ENCODE measurements around the gene CP. TPM values are rescaled to one million over a fixed set of nuclear protein-coding genes. Genes with fewer than 3 reads are reported as not detected.
"Not testable (repeated sequence)": the region's sequence is repeated elsewhere in the genome, so short reads cannot be mapped to it uniquely, and the experiment has no call there.

CP gene
- total RNA-seq, 4 donors from 2014 or later: 0.97 to 17.9 (median 15.8) TPM; not detected in 1

DNA sequence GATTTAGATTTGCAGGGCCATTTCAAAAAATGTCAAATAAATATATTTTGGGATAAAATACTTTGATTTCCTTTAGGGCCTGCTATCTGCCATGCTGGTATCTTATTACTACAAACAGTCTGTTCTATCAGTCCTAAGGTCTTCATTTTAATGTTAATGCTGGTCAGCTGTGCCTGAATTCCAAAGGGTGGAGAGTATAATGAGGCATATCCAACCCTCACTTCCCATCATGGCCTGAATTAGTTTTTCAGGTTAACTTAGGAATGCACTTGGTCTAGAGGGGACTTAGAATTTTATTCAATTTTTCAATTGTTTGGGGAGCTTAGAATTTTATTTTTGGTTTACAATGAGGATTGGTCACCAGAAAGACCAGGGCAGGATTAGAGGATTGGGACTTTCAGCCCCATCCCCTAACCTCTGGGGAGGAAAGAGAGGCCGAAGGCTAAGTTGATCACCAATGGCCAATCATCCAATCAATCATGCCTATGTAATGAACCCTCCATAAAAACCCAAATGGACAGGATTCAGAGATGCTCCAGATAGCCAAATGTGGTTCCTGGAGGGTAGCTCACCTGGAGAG is 17.8 kb upstream of the CP start:
- Histone ChIP-seq H3K4me3 (no peak overlapping the region), H3K36me3 (no peaks in the 10 kb centered on the region), H3K27ac (no peak overlapping the region), H3K4me1 (peaks cover 0 to 5% (median 3%) of the 10 kb centered on the region in 3 donors), H3K27me3 (no peaks in the 10 kb centered on the region), H3K9me3 (no peaks in the 10 kb centered on the region)
- intact Hi-C loops (cut with DNase I): no loop called here
- no peak for DNase-seq
- no peak for TF ChIP-seq POLR2A (IDR thresholded peaks at IDR 0.05)
- TF ChIP-seq, protein P1, sequence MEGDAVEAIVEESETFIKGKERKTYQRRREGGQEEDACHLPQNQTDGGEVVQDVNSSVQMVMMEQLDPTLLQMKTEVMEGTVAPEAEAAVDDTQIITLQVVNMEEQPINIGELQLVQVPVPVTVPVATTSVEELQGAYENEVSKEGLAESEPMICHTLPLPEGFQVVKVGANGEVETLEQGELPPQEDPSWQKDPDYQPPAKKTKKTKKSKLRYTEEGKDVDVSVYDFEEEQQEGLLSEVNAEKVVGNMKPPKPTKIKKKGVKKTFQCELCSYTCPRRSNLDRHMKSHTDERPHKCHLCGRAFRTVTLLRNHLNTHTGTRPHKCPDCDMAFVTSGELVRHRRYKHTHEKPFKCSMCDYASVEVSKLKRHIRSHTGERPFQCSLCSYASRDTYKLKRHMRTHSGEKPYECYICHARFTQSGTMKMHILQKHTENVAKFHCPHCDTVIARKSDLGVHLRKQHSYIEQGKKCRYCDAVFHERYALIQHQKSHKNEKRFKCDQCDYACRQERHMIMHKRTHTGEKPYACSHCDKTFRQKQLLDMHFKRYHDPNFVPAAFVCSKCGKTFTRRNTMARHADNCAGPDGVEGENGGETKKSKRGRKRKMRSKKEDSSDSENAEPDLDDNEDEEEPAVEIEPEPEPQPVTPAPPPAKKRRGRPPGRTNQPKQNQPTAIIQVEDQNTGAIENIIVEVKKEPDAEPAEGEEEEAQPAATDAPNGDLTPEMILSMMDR (IDR thresholded peaks at IDR 0.05): no peak
- WGBS, 2 donors: 82 to 93% methylated on average over 1 of the region's 1 CpG

DNA sequence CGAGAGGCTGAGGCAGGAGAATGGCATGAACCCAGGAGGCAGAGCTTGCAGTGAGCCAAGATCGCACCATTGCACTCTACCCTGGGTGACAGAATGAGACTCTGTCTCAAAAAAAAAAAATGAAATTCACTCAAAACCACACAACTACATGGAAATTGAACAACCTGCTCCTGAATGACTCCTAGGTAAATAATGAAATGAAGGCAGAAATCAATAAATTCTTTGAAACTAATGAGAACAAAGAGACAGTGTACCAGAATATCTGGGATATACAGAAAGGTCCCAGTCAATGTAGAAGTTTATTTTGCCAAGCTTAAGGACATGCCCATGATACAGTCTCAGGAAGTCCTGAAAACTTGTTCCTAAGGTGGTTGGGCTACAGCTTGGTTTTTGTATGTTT is 16.6 kb upstream of the CP start:
- H3K36me3 ChIP-seq; H3K27me3 ChIP-seq; H3K9me3 ChIP-seq; H3K4me3 ChIP-seq; H3K4me1 ChIP-seq; H3K27ac ChIP-seq; intact Hi-C loops (cut with DNase I); DNase-seq: not testable (repeated sequence)
- WGBS, 2 donors: 87 to 94% methylated on average over 2 of the region's 2 CpGs

DNA sequence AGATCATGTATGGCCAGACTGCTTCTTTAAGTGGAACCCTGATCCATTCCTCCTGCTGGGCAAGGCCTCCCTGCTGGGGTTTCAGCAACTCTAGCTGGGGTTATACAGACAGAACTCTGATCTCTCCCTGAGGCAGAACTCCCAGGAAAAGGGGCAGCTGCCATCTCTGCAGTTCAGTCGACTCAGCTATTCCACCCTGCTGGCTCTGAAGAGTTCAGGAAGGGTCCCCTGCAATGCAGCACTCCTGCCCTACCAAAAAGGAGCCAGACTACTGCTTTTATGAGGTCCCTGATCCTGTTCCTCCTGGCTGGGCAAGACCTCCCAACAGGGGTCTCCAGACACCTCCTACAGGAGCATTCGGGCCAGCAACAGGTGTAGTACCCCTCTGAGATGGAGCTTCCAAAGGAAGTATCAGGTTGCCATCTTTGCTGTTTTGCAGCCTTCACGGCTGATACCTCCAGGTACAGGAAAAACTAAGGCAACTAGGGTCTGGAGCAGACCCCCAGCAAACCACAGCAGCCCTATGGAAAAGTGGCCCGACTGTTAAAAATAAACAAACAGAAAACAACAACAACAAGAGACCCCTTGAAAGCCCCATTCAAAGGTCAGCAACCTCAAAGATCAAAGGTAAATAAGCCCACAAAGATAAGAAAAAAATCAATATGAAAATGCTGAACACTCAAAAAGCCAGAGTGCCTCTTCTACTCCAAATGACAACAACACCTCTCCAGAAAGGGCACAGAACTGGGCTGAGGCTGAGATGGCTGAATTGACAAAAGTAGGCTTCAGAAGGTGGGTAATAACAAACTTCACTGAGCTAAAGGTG is 14.2 kb upstream of the CP start:
- H3K27ac ChIP-seq: no peak overlapping the region
- H3K4me1 ChIP-seq: peaks cover 0 to 5% (median 3%) of the 10 kb centered on the region in 3 donors
- DNase-seq: no peak
- H3K4me3 ChIP-seq: no peak overlapping the region
- H3K27me3 ChIP-seq: no peaks in the 10 kb centered on the region
- H3K36me3 ChIP-seq: no peaks in the 10 kb centered on the region
- H3K9me3 ChIP-seq: no peaks in the 10 kb centered on the region
- WGBS, 2 donors: 73 to 97% methylated on average over 2 to 4 of the region's 4 CpGs
- intact Hi-C loops (cut with DNase I): no loop called here
- TF ChIP-seq POLR2A (IDR thresholded peaks at IDR 0.05): no peak
- TF ChIP-seq, protein P1 (IDR thresholded peaks at IDR 0.05): no peak

DNA sequence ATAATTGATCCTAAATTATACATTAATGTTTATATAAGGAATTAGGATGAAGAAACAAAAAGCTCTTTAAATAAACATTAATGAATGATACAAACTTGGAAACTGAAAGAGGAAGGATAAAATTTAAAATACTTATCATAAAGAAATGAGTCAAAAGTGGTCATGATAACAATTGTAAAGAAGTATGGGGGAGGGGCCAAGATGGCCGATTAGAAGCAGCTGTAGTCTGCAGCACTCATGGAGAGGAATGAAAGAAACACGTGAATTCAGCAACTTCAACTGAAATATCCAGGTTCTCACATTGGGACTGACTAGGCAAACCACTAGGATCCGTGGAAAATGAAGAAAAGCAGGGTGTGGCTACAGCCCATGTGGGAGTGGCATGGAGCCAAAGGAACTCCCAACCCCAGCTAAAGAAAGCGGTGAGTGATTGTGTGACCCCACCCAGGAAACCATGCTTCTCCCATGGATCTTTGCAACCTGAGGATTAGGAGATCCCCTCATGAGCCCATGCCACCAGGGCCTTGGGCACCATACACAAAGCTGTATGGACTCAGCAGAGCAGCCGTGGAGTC is 13.1 kb upstream of the CP start:
- no peaks in the 10 kb centered on the region for H3K36me3 ChIP-seq
- H3K9me3 ChIP-seq: no peaks in the 10 kb centered on the region
- DNase-seq: no peak
- TF ChIP-seq, protein P1 (IDR thresholded peaks at IDR 0.05): no peak
- no peak overlapping the region for H3K27ac ChIP-seq
- 41 to 62% methylated on average over 4 to 5 of the region's 5 CpGs for WGBS, 2 donors
- H3K4me1 ChIP-seq: peaks cover 0 to 5% (median 3%) of the 10 kb centered on the region in 3 donors
- no peak overlapping the region for H3K4me3 ChIP-seq
- H3K27me3 ChIP-seq: no peaks in the 10 kb centered on the region
- intact Hi-C loops (cut with DNase I): no loop called here

DNA sequence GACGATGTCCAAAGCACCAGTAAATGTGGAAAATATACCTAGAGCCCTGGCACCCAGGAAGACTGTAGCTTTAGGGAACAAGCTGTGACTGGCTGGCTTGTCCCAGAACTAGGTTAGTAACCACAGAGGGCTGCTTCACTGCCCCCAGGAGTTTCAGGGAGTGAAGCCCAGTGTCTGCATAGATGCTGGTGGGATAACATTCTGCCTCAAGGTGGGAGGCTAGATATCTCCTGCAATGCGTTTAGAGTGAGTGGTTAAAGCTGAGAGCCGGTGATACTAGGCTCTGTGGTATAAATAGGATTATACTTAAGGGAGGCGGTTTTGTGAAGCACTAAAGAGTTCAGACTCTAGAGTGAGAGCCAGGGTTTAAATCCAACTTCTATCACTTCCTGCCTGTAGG is 11.7 kb upstream of the CP start:
- peaks cover 0 to 5% (median 3%) of the 10 kb centered on the region in 3 donors for H3K4me1 ChIP-seq
- no peak overlapping the region for H3K27ac ChIP-seq
- no peaks in the 10 kb centered on the region for H3K9me3 ChIP-seq
- no peak overlapping the region for H3K4me3 ChIP-seq
- TF ChIP-seq POLR2A (IDR thresholded peaks at IDR 0.05): no peak
- TF ChIP-seq, protein P1 (IDR thresholded peaks at IDR 0.05): no peak
- no peak for DNase-seq
- H3K36me3 ChIP-seq: no peaks in the 10 kb centered on the region
- 65 to 79% methylated on average over 4 of the region's 4 CpGs for WGBS, 2 donors
- intact Hi-C loops (cut with DNase I): no loop called here
- no peaks in the 10 kb centered on the region for H3K27me3 ChIP-seq
